HL-60 (cell line): ENCODE results near the gene CYLC2.

ENCODE experiments used
- DNase-seq, 2 experiments: peaks; one replicate each; pipeline ENCODE4 v3.0.0-alpha.2; 2010 to 2020; ENCODE audit warnings: low read depth in 1 of 2, low spot score in 1 of 2
- H3K27ac ChIP-seq: fragments of 250-450 bp; sonication (Bioruptor Pico); replicated peaks from 2 replicates; pipeline ENCODE4 v1.5.1; 2020; ENCODE audit warnings: mild to moderate bottlenecking, moderate library complexity
- H3K27me3 ChIP-seq: fragments of 250-450 bp; sonication (Bioruptor Pico); 2 replicates; pipeline ENCODE4 v1.5.1; 2021; ENCODE audit warnings: mild to moderate bottlenecking, moderate library complexity; ENCODE audit not compliant: insufficient read depth, poor library complexity, severe bottlenecking
- H3K4me3 ChIP-seq: replicated peaks from 2 replicates; pipeline ENCODE4 v1.5.1; 2011; ENCODE audit warnings: mild to moderate bottlenecking, control low read depth, low read length; ENCODE audit not compliant: insufficient read depth
- GABPA ChIP-seq: IDR thresholded peaks from 2 replicates; pipeline ENCODE4 v1.6.1; 2012; ENCODE audit warnings: low read depth
- POLR2AphosphoS5 ChIP-seq: IDR thresholded peaks from 2 replicates; pipeline ENCODE4 v1.6.1; 2012; ENCODE audit warnings: low read depth
- REST ChIP-seq: IDR thresholded peaks from 2 replicates; pipeline ENCODE4 v1.6.1; 2012; ENCODE audit warnings: low read depth; ENCODE audit not compliant: insufficient replicate concordance
- SPI1 ChIP-seq: IDR thresholded peaks from 2 replicates; pipeline ENCODE4 v1.6.1; 2012; ENCODE audit warnings: low read depth, mild to moderate bottlenecking, borderline replicate concordance
- TF ChIP-seq, protein P1 (sequence below): IDR thresholded peaks from one replicate; pipeline ENCODE4 v1.5.1; 2011; ENCODE audit warnings: low read length, control low read depth, inconsistent platforms; ENCODE audit not compliant: insufficient read depth

Gene CYLC2

DNA sequence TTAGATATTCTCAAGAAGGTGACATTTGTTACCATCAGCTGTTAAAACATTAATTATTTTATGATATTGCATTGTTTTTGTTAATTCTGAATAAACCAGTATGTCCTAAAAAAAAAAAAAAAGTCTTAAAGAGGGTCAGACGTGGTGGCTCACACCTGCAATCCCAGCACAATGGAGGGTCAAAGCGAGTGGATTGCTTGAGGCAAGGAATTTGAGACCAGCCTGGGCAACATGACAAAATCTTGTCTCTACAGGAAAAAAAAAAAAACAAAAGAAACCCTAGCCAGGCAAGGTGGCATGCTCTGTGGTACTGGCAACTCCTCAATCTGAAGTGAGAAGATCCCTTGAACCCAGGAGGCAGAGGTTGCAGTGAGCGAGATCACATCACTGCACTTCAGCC, 46.8 kb downstream of the CYLC2 start:
- no peak overlapping the region for H3K27ac ChIP-seq
- TF ChIP-seq GABPA (no peak), SPI1 (no peak), POLR2AphosphoS5 (no peak), REST (no peak)
- TF ChIP-seq, protein P1, sequence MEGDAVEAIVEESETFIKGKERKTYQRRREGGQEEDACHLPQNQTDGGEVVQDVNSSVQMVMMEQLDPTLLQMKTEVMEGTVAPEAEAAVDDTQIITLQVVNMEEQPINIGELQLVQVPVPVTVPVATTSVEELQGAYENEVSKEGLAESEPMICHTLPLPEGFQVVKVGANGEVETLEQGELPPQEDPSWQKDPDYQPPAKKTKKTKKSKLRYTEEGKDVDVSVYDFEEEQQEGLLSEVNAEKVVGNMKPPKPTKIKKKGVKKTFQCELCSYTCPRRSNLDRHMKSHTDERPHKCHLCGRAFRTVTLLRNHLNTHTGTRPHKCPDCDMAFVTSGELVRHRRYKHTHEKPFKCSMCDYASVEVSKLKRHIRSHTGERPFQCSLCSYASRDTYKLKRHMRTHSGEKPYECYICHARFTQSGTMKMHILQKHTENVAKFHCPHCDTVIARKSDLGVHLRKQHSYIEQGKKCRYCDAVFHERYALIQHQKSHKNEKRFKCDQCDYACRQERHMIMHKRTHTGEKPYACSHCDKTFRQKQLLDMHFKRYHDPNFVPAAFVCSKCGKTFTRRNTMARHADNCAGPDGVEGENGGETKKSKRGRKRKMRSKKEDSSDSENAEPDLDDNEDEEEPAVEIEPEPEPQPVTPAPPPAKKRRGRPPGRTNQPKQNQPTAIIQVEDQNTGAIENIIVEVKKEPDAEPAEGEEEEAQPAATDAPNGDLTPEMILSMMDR, result no peak
- no peaks in the 10 kb centered on the region for H3K27me3 ChIP-seq
- no peak overlapping the region for H3K4me3 ChIP-seq
- DNase-seq, result no peak
